ENCODE measurements around the gene OSTN. TPM values are rescaled to one million over a fixed set of nuclear protein-coding genes. Genes with fewer than 3 reads are reported as not detected.

Gene OSTN
- total and polyA plus RNA-seq, 12 donors = under 0.01 TPM; not detected in 11

- intact Hi-C loops (cut with DNase I) = no loop called here
- TF ChIP-seq CTCF (IDR thresholded peaks at IDR 0.05) = no peak
- no peak for TF ChIP-seq POLR2A (IDR thresholded peaks at IDR 0.05)
- 35 to 61% (median 57%) methylated on average over 1 of the region's 1 CpG for WGBS, 4 donors
- no peak overlapping the region for H3K27ac ChIP-seq
- DNase-seq = no peak
- H3K4me3 ChIP-seq = no peak overlapping the region
- no peaks in the 10 kb centered on the region for H3K4me1 ChIP-seq (replicated peaks in 1 of 2)
- no peaks in the 10 kb centered on the region for H3K9me3 ChIP-seq (replicated peaks in 1 of 3)
- no peaks in the 10 kb centered on the region for H3K27me3 ChIP-seq
- H3K36me3 ChIP-seq (replicated peaks in 1 of 2) = no peaks in the 10 kb centered on the region
These were observed 40.2 kb upstream of the OSTN start for GRCh38 chr3:191158815-191159214.

- no peak for DNase-seq
- WGBS, 4 donors = 89 to 100% (median 94%) methylated on average over 1 of the region's 1 CpG
- no peaks in the 10 kb centered on the region for H3K36me3 ChIP-seq (replicated peaks in 1 of 2)
- no peak overlapping the region for H3K27ac ChIP-seq
- no peaks in the 10 kb centered on the region for H3K9me3 ChIP-seq (replicated peaks in 1 of 3)
- H3K27me3 ChIP-seq = no peaks in the 10 kb centered on the region
- no peak overlapping the region for H3K4me3 ChIP-seq
- intact Hi-C loops (cut with DNase I) = no loop called here
- TF ChIP-seq CTCF (IDR thresholded peaks at IDR 0.05) (no peak), POLR2A (IDR thresholded peaks at IDR 0.05) (no peak)
- no peaks in the 10 kb centered on the region for H3K4me1 ChIP-seq (replicated peaks in 1 of 2)
These were observed 33.2 kb upstream of the OSTN start for GRCh38 chr3:191165802-191166201.

GRCh38 chr3:191166368-191166767 is 32.7 kb upstream of the OSTN start:
- no peak for TF ChIP-seq CTCF (IDR thresholded peaks at IDR 0.05)
- no peak for TF ChIP-seq POLR2A (IDR thresholded peaks at IDR 0.05)
- WGBS, 4 donors = 60 to 82% (median 70%) methylated on average over 3 of the region's 3 CpGs
- DNase-seq = no peak

GRCh38 chr3:191169566-191169965 is 29.5 kb upstream of the OSTN start:
- Histone ChIP-seq H3K9me3 (replicated peaks in 1 of 3) (no peaks in the 10 kb centered on the region), H3K4me1 (replicated peaks in 1 of 2) (no peaks in the 10 kb centered on the region), H3K27ac (no peak overlapping the region), H3K36me3 (replicated peaks in 1 of 2) (no peaks in the 10 kb centered on the region), H3K4me3 (no peak overlapping the region), H3K27me3 (no peaks in the 10 kb centered on the region)
- TF ChIP-seq CTCF (IDR thresholded peaks at IDR 0.05) (no peak), POLR2A (IDR thresholded peaks at IDR 0.05) (no peak)
- DNase-seq = no peak
- intact Hi-C loops (cut with DNase I) = no loop called here

More at GRCh38 chr3:191166368-191166767, 32.7 kb upstream of the OSTN start:
- Histone ChIP-seq H3K4me3 (no peak overlapping the region), H3K27me3 (no peaks in the 10 kb centered on the region), H3K27ac (no peak overlapping the region), H3K36me3 (replicated peaks in 1 of 2) (no peaks in the 10 kb centered on the region), H3K9me3 (replicated peaks in 1 of 3) (no peaks in the 10 kb centered on the region), H3K4me1 (replicated peaks in 1 of 2) (no peaks in the 10 kb centered on the region)
- intact Hi-C loops (cut with DNase I) = no loop called here
